GM12892 (cell line): ENCODE results near the gene LUZP4.

Experiments
- POLR2A ChIP-seq: IDR thresholded peaks from 2 replicates; pipeline ENCODE4 v1.6.1; 2011; ENCODE audit warnings: low read depth, low read length, control low read depth
- POLR2AphosphoS5 ChIP-seq: IDR thresholded peaks from 2 replicates; pipeline ENCODE4 v1.6.1; 2011; ENCODE audit warnings: low read depth, low read length, control low read depth
- TAF1 ChIP-seq: IDR thresholded peaks from 2 replicates; pipeline ENCODE4 v1.6.1; 2011; ENCODE audit warnings: low read depth, mild to moderate bottlenecking, control low read depth, low read length, borderline replicate concordance

DNA sequence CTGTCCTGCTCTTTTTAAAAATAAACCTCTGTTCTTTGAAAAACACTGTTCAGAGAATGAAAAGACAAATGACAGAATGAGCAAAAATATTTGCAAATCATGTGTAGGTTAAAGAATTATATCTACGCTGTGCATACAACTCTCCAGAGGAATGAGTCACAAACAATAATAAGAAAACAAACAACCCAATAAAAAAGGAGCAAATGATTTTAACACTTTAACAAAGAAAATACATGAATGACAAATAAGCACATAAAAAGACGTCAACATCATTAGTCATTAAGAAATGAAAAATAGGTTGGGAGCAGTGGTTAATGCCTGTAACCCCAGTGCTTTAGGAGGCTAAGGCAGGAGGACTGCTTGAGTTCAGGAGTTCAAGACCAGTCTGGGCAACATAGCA lies 34.5 kb upstream of the LUZP4 start:
- no peak for TF ChIP-seq POLR2AphosphoS5
- no peak for TF ChIP-seq POLR2A
- TF ChIP-seq TAF1: no peak
